Ovary (tissue), 3 donors: ENCODE data around the gene CTBP2.

Experiments
- EP300 ChIP-seq: sonication (generic); formaldehyde crosslinking; IDR thresholded peaks from one replicate; pipeline ENCODE4 v1.6.1; 2017; ENCODE audit warnings: antibody characterized with exemption
- TF ChIP-seq, protein P1 (sequence below), 3 donors: fragments of 450-650 bp in 2 of 3; fragments of 200-600 bp in 1 of 3; IDR thresholded peaks; one replicate each; pipeline versions ENCODE4 v1.5.1 to v1.8.0; 2016 to 2022; ENCODE audit warnings: antibody characterized with exemption in 3 of 3, mild to moderate bottlenecking in 1 of 3
- donor health status: DM: no; HTN: no; CAD: no.

DNA sequence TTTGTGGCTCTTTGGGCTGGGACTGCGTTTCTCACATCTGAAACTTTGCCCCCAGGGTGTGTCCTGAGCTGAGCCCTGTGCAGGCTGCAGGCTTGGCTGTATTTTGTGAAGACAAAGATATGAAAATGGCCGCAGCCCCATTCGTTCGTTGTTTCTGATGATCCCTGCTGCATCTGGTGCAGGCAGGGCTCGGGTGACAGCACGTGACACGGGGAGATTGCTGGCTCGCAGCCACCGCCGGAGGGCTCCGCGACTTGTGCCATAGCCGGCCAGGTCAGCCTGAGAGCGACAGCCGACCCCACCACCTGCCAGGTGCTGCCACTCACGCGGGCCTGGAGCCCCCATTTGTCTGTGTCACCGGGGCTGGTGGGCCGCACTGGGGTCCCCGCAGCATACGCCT, 137.1 kb downstream of the CTBP2 start:
- TF ChIP-seq, protein P1, sequence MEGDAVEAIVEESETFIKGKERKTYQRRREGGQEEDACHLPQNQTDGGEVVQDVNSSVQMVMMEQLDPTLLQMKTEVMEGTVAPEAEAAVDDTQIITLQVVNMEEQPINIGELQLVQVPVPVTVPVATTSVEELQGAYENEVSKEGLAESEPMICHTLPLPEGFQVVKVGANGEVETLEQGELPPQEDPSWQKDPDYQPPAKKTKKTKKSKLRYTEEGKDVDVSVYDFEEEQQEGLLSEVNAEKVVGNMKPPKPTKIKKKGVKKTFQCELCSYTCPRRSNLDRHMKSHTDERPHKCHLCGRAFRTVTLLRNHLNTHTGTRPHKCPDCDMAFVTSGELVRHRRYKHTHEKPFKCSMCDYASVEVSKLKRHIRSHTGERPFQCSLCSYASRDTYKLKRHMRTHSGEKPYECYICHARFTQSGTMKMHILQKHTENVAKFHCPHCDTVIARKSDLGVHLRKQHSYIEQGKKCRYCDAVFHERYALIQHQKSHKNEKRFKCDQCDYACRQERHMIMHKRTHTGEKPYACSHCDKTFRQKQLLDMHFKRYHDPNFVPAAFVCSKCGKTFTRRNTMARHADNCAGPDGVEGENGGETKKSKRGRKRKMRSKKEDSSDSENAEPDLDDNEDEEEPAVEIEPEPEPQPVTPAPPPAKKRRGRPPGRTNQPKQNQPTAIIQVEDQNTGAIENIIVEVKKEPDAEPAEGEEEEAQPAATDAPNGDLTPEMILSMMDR (IDR thresholded peaks at IDR 0.05) = no peak
- no peak for TF ChIP-seq EP300
